Measurements from ENCODE around the gene GLYATL3. TPM values are rescaled to one million over a fixed set of nuclear protein-coding genes. Genes with fewer than 3 reads are reported as not detected.
A peak's percentile ranks its signal among the peaks of the same experiment; 100 is the strongest.
"Not testable (repeated sequence)": the region's sequence is repeated elsewhere in the genome, so short reads cannot be mapped to it uniquely, and the experiment has no call there.

GLYATL3 gene
- not detected for total RNA-seq

- DNase-seq (ENCODE audit: low spot score), result no peak
Observed at GRCh38 chr6:49499623-49500022, at the start of gene GLYATL3. Gene GLYATL3 (plus strand): TSS chr6:49499923. CDS start chr6:49511991, 12,068 bp downstream.

GRCh38 chr6:49453221-49453620 lies 46.5 kb upstream of the GLYATL3 start:
- no peak for DNase-seq (ENCODE audit: low spot score)

DNA sequence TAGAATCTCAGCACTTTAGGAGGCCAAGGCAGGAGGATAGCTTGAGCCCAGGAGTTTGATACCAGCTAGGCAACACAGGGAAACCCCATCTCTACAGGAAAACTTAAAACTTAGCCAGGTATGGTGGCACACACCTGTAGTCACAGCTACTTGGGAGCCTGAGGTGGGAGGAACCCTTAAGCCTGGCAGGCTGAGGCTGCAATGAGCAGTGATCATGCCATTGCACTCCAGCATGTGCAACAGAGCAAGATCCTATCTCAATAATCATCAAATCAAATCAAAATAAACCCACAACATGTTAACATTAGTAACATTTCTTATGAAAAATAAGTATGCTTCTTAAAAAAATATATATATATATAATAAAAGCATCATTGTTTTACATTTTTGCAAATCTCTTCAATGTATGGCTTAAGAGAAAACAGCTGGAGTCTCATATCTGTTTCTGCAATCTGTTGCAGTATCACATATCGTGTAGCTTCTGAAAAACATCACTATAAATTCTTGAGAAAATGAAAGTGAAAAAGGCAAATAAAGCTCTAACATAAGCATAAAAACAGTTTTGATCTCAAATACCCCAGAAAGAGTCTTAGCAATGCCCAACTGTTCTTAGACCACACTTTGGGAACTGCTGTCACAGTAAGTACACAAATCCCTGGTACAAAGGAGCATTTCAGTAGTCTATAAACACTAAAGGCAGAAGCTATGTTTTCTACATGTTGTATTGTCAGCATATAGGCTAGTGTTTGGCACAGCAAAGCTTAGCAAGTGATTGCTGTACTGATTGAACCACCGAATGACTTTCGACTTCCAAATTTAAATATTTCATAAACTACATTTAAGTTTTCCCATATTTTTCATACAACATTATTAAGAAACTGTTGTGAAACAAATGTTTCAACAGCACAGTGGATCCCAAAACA lies 44.7 kb upstream of the GLYATL3 start:
- DNase-seq (ENCODE audit: low spot score), result no peak

DNA sequence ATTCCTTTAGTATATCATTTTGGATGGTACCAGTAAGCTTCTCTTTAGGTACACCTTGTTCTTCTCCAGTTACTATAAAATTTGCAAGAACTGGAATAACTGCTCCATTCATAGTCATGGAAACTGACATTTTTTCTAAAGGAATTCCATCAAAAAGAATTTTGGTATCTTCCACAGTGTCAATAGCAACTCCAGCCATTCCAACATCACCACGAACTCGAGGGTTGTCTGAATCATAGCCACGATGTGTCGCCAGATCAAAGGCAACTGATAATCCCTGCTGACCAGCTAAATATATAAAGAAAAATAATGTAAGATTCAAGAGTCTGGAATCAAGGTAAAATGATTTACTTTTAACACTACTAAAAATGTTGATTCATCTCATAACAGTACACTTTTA lies 42.0 kb upstream of the GLYATL3 start:
- DNase-seq (ENCODE audit: low spot score), result no peak

DNA sequence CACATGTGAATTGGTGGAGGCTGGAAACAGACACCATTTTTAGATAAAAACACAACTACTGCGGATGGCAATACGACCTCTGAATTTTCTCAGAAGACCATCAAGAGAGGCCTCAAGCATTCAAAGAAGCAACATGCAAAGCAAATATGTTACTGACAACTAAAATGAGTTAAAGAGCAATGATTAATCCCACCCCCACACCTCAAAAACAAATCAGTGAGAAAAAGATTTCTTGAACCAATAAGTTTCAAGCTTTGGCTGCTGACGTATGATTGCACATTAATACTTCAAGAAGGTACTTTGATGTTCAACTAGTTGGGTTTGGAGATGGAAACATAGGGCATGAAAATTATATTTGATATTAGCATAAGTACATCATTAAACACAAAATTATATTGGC lies 37.7 kb upstream of the GLYATL3 start:
- no peak for DNase-seq (ENCODE audit: low spot score)

- DNase-seq (ENCODE audit: low spot score), result no peak
Observed at GRCh38 chr6:49462599-49462926, 37.2 kb upstream of the GLYATL3 start.

- DNase-seq (ENCODE audit: low spot score), result peak; percentile 96
Observed at GRCh38 chr6:49462927-49463611, 36.7 kb upstream of the GLYATL3 start, which contains the start of the genes CENPQ and MMUT. Gene CENPQ (plus strand): TSS chr6:49463370. CDS start chr6:49470177, 6,807 bp downstream. Gene MMUT (minus strand): TSS chr6:49463253. CDS start chr6:49459466, 3,787 bp downstream.

DNA sequence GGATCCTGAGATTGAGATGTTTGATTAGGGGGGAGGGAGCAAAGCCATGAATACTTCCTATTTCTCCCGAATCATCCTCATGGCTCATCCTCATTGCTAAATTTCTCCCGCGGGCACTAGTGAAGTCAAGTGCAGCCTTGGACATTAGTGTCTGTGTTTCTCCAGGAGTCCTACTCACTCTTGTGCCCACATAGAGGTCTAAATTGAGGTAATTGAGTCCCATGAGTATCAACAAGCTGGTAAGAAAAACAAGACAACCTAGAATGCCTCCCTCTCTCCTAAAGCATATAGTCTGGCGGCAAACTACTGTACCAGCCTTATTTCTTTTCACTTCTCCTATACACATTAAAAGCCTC lies 36.1 kb upstream of the GLYATL3 start:
- DNase-seq (ENCODE audit: low spot score), result no peak

DNA sequence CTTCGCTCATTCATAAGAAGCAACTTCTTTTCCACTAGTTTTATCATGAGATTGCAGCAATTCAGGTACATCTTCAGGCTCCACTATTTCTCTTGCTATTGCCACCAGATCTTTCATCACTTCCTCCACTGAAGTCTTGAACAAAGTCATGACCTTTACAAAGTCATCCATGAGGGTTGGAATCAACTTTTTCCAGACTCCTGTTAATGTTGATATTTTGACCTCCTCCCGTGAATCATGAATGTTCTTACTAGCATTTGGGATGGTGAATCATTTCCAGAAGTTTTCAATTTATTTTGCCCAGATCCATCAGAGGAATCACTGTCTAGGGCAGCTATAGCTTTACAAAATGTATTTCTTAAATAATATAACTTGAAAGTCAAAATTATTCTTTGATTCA lies 35.0 kb upstream of the GLYATL3 start:
- DNase-seq (ENCODE audit: low spot score), result no peak

DNA sequence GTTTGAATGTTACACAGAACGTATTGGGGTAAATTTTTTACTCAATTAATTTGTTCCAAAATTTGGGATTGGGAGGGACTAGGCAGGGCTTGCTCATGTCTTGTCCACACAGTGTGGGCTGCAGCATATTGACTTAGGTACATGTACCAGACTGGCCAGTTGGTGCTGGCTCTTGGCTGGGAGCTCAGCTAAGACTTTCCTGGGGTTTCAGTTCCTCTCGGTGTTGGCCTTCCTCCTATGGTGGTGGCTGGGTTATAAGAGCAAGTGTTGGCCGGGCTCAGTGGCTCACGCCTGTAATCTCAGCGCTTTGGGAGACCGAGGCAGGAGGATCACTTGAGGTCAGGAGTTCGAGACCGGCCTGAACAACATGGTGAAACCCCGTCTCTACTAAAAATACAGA lies 31.7 kb upstream of the GLYATL3 start:
- no peak for DNase-seq (ENCODE audit: low spot score)

GRCh38 chr6:49476564-49476963 lies 23.2 kb upstream of the GLYATL3 start:
- not testable (repeated sequence) for DNase-seq (ENCODE audit: low spot score)

DNA sequence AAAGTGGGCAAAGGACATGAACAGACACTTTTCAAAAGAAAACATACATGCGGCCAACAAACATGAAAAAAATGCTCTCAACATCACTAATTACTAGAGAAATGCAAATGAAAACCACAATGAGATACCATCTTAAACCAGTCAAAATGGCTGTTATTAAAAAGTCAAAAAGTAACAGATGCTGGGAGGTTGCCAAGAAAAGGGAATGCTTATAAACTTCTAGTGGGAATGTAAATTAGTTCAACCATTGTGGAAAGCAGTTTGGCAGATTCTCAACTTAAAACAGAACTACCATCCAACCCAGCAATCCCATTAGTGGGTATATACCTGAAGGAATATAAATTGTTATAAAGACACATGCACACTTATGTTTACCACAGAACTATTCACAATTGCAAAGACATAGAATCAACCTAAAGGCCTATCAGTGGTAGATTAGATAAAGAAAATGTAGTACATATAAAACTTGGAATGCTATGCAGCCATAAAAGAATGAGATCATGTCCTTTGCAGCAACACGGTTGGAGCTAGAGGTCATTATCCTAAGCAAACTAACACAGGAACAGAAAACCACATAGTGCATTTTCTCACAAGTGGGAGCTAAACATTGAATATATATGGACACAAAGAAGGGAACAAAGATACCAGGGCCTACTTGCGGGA lies 20.3 kb upstream of the GLYATL3 start:
- no peak for DNase-seq (ENCODE audit: low spot score)

GRCh38 chr6:49481846-49482245 lies 17.9 kb upstream of the GLYATL3 start:
- DNase-seq (ENCODE audit: low spot score), result not testable (repeated sequence)

DNA sequence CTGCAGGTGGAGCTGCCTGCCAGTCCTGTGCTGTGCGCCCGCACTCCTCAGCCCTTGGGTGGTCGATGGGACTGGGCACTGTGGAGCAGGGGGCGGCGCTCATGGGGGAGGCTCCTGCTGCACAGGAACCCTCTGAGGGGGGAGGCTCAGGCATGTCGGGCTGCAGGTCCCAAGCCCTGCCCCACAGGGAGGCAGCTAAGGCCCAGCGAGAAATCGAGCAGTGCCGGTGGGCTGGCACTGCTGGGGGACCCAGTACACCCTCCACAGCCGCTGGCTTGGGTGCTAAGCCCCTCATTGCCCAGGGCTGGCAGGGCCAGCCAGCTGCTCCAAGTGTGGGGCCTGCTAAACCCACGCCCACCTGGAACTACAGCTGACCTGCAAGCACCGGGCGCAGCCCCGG lies 16.3 kb upstream of the GLYATL3 start:
- not testable (repeated sequence) for DNase-seq (ENCODE audit: low spot score)

- no peak for DNase-seq (ENCODE audit: low spot score)
Observed at GRCh38 chr6:49490633-49491032, 9.1 kb upstream of the GLYATL3 start.

- DNase-seq (ENCODE audit: low spot score), result no peak
Observed at GRCh38 chr6:49497304-49497703, 2.4 kb upstream of the GLYATL3 start.

DNA sequence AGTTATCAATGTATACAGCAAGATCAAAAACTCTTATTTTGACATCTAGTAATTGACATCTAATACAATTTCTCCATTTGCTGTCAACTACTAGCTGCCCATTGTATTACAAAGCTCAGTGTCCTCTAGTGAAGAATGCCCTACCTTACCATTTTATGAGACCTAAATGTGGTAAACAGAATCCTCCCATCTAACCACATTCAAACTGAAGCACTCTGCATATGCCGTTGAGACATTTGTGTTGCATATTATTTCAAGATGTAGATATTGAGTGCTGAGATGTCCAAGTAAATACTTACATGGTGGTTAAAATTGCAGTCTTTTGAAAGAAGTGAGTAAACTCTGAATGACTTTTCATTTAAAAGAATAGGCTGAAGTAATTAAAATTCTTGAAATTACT lies 597 bp upstream of the GLYATL3 start:
- no peak for DNase-seq (ENCODE audit: low spot score)

DNA sequence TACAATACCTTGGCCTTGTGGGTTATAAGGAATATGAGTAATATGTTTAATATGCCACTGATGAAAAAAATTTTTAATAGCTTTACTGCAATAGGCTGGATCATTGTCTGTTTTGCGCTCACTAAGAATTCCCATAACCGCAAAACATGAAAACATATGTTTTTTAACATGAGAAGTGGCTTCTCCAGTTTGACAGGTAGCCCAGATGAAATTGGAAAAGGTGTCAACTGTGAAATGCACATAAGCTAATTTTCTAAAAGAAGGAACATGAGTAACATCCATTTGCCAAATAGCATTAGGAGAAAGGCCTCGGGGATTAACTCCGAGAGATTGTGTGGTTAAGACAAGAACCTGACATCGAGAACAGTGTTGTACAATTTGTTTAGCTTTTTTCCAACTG lies 4.9 kb downstream of the GLYATL3 start:
- no peak for DNase-seq (ENCODE audit: low spot score)

- DNase-seq (ENCODE audit: low spot score), result peak; percentile 39
Observed at GRCh38 chr6:49506569-49507111, 6.9 kb downstream of the GLYATL3 start.

- no peak for DNase-seq (ENCODE audit: low spot score)
Observed at GRCh38 chr6:49509342-49509741, 9.6 kb downstream of the GLYATL3 start.

- DNase-seq (ENCODE audit: low spot score), result no peak
Observed at GRCh38 chr6:49513153-49513989, 13.6 kb downstream of the GLYATL3 start.
